Parathyroid adenoma (tissue), 2 donors: ENCODE measurements around the gene PHGDH.
A peak's percentile ranks its signal among the peaks of the same experiment; 100 is the strongest.

ENCODE experiments used
- H2AFZ ChIP-seq: fragments of 300-600 bp; sonication (generic); one replicate; pipeline ENCODE4 v1.7.0; 2017; ENCODE audit warnings: antibody characterized with exemption, mild to moderate bottlenecking
- H3K27ac ChIP-seq: fragments of 300-600 bp; sonication (generic); one replicate; pipeline ENCODE4 v1.7.0; 2017
- H3K27me3 ChIP-seq: fragments of 300-600 bp; sonication (generic); one replicate; pipeline ENCODE4 v1.7.0; 2017; ENCODE audit warnings: low read length; ENCODE audit not compliant: control insufficient read depth, insufficient read depth
- H3K36me3 ChIP-seq: fragments of 300-600 bp; sonication (generic); one replicate; pipeline ENCODE4 v1.7.0; 2017; ENCODE audit warnings: low read length; ENCODE audit not compliant: control insufficient read depth, insufficient read depth
- H3K4me1 ChIP-seq: fragments of 300-600 bp; sonication (generic); one replicate; pipeline ENCODE4 v1.7.0; 2017; ENCODE audit warnings: control low read depth
- H3K4me2 ChIP-seq: fragments of 300-600 bp; sonication (generic); one replicate; pipeline ENCODE4 v1.7.0; 2017; ENCODE audit warnings: low read length
- H3K4me3 ChIP-seq: fragments of 300-600 bp; sonication (generic); one replicate; pipeline ENCODE4 v1.7.0; 2017; ENCODE audit warnings: low read depth, low read length
- H3K79me2 ChIP-seq: fragments of 300-600 bp; sonication (generic); one replicate; pipeline ENCODE4 v1.7.0; 2017; ENCODE audit warnings: control low read depth
- H3K9ac ChIP-seq: fragments of 300-600 bp; sonication (generic); one replicate; pipeline ENCODE4 v1.7.0; 2017; ENCODE audit warnings: mild to moderate bottlenecking
- H3K9me3 ChIP-seq: fragments of 300-600 bp; sonication (generic); one replicate; pipeline ENCODE4 v1.7.0; 2017; ENCODE audit warnings: low read length; ENCODE audit not compliant: control insufficient read depth
- TF ChIP-seq, protein P1 (sequence below): fragments of 300-600 bp; sonication (generic); IDR thresholded peaks from one replicate; pipeline ENCODE4 v1.7.0; 2017; ENCODE audit warnings: antibody characterized with exemption, mild to moderate bottlenecking
- donor health status: primary hyperparathyroidism.

Gene PHGDH

GRCh38 chr1:119732465-119733168, 20.9 kb downstream of the PHGDH start:
- TF ChIP-seq, protein P1, sequence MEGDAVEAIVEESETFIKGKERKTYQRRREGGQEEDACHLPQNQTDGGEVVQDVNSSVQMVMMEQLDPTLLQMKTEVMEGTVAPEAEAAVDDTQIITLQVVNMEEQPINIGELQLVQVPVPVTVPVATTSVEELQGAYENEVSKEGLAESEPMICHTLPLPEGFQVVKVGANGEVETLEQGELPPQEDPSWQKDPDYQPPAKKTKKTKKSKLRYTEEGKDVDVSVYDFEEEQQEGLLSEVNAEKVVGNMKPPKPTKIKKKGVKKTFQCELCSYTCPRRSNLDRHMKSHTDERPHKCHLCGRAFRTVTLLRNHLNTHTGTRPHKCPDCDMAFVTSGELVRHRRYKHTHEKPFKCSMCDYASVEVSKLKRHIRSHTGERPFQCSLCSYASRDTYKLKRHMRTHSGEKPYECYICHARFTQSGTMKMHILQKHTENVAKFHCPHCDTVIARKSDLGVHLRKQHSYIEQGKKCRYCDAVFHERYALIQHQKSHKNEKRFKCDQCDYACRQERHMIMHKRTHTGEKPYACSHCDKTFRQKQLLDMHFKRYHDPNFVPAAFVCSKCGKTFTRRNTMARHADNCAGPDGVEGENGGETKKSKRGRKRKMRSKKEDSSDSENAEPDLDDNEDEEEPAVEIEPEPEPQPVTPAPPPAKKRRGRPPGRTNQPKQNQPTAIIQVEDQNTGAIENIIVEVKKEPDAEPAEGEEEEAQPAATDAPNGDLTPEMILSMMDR, result no peak
- H3K9ac ChIP-seq, result no peak overlapping the region
- H3K4me2 ChIP-seq, result peak overlapping the region; percentile 54
- peak overlapping the region; percentile 86 for H3K27ac ChIP-seq
- no peaks in the 10 kb centered on the region for H3K9me3 ChIP-seq
- no peaks in the 10 kb centered on the region for H3K79me2 ChIP-seq
- no peak overlapping the region for H2AFZ ChIP-seq
- no peaks in the 10 kb centered on the region for H3K36me3 ChIP-seq
- H3K4me3 ChIP-seq, result no peak overlapping the region
- H3K27me3 ChIP-seq, result no peaks in the 10 kb centered on the region
- H3K4me1 ChIP-seq, result peaks cover 26% of the 10 kb centered on the region

GRCh38 chr1:119733754-119734153, 22.0 kb downstream of the PHGDH start:
- no peaks in the 10 kb centered on the region for H3K27me3 ChIP-seq
- TF ChIP-seq, protein P1, result no peak
- H3K9ac ChIP-seq, result no peak overlapping the region
- H3K4me2 ChIP-seq, result no peak overlapping the region
- H3K4me1 ChIP-seq, result peaks cover 35% of the 10 kb centered on the region
- no peak overlapping the region for H3K4me3 ChIP-seq
- no peak overlapping the region for H2AFZ ChIP-seq
- no peaks in the 10 kb centered on the region for H3K36me3 ChIP-seq
- no peaks in the 10 kb centered on the region for H3K79me2 ChIP-seq
- H3K9me3 ChIP-seq, result no peaks in the 10 kb centered on the region
- no peak overlapping the region for H3K27ac ChIP-seq

DNA sequence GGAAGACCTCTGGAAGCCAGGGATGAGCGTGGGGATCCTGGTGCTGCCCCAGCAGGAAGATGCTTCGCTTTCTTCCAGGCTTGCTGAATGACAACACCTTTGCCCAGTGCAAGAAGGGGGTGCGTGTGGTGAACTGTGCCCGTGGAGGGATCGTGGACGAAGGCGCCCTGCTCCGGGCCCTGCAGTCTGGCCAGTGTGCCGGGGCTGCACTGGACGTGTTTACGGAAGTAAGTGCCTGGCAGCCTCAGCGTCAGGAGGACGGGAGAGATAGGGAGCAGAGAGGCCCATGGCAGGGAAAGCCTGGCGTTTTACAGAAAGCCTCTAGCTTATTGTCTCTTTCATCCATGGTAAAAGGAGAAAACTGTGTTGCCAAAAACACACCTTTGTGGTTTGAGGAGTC, 23.5 kb downstream of the PHGDH start:
- peaks cover 35% of the 10 kb centered on the region for H3K4me1 ChIP-seq
- H3K36me3 ChIP-seq, result no peaks in the 10 kb centered on the region
- no peaks in the 10 kb centered on the region for H3K27me3 ChIP-seq
- no peak overlapping the region for H3K27ac ChIP-seq
- H3K4me3 ChIP-seq, result no peak overlapping the region
- no peaks in the 10 kb centered on the region for H3K9me3 ChIP-seq
- H3K4me2 ChIP-seq, result no peak overlapping the region
- TF ChIP-seq, protein P1, result no peak
- no peak overlapping the region for H2AFZ ChIP-seq
- H3K9ac ChIP-seq, result no peak overlapping the region
- H3K79me2 ChIP-seq, result no peaks in the 10 kb centered on the region

DNA sequence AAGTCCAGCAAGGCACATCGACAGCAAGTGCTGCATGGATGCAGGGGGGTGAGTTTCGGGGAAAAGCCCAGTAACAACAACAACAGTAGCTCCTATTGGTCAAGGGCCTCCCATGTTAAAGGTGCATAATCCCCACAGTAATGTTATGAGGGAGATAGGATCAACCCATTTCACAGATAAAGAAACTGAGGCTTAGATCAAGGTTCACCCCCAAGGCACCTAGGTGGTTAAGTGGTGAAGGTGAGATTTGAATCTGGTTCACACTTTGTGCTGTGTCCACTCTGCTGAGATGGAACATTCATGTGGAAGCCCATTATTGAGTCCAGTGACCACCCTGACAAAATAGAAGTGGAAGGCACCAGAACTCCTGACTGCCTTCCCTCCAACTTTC, 24.9 kb downstream of the PHGDH start:
- peak overlapping the region; percentile 42 for H3K4me2 ChIP-seq
- no peaks in the 10 kb centered on the region for H3K9me3 ChIP-seq
- no peaks in the 10 kb centered on the region for H3K27me3 ChIP-seq
- H2AFZ ChIP-seq, result peak overlapping the region; percentile 3
- no peaks in the 10 kb centered on the region for H3K79me2 ChIP-seq
- peak overlapping the region; percentile 53 for H3K27ac ChIP-seq
- no peak overlapping the region for H3K9ac ChIP-seq
- TF ChIP-seq, protein P1, result no peak
- H3K36me3 ChIP-seq, result no peaks in the 10 kb centered on the region
- no peak overlapping the region for H3K4me3 ChIP-seq
- peaks cover 33% of the 10 kb centered on the region for H3K4me1 ChIP-seq
